ENCODE results near the gene LMTK3. TPM values are rescaled to one million over a fixed set of nuclear protein-coding genes. Genes with fewer than 3 reads are reported as not detected.

Gene LMTK3
- total and polyA plus RNA-seq, 9 of the 15 experiments (the other 6 are each of a cell fraction or from before 2014, with no cell fraction given) = 0.35 to 12.3 (median 2.0) TPM; not detected in 2

- Histone ChIP-seq H3K4me3 (no peak overlapping the region), H3K27ac (ENCODE audit: extremely low read depth, low read depth, low read length) (no peak overlapping the region), H3K9me3 (replicated peaks; ENCODE audit: control insufficient read depth, insufficient read depth, low read depth, low read length) (no peaks in the 10 kb centered on the region), H3K79me2 (ENCODE audit: control insufficient read depth, insufficient read depth, low read length) (peaks cover 16% of the 10 kb centered on the region), H3K9ac (ENCODE audit: insufficient read depth in 1 of 2, low read depth in 2 of 2, low read length in 2 of 2) (no peak overlapping the region; a peak in 1 of 4 replicates), H3K4me2 (ENCODE audit: insufficient read depth, low read length) (no peak overlapping the region), H4K20me1 (replicated peaks; ENCODE audit: control insufficient read depth, insufficient read depth, low read length) (peaks cover 16% of the 10 kb centered on the region), H3K36me3 (ENCODE audit: control insufficient read depth, insufficient read depth, low read length) (peaks cover 78% of the 10 kb centered on the region), H3K4me1 (replicated peaks in 1 of 2; ENCODE audit: control insufficient read depth in 2 of 2, insufficient read depth in 2 of 2, low read length in 2 of 2) (peaks cover 3 to 19% of the 10 kb centered on the region in 2 experiments; a peak in 4 of 5 replicates), H2AFZ (ENCODE audit: low read depth, low read length) (no peak overlapping the region), H3K9me1 (ENCODE audit: control insufficient read depth, insufficient read depth, low read length) (peaks cover 3% of the 10 kb centered on the region), H3K27me3 (ENCODE audit: control insufficient read depth in 2 of 2, insufficient read depth in 2 of 2, low read length in 2 of 2) (no peaks in the 10 kb centered on the region)
- 87% methylated on average over 14 of the region's 14 CpGs for WGBS (ENCODE audit: insufficient coverage, low coverage, missing lambda C conversion rate)
- CTCF ChIA-PET (ENCODE audit: low intra/inter-chr PET ratio) = no interaction called here
- ATAC-seq (no peak), FAIRE-seq (peak; percentile 51), DNase-seq (ENCODE audit: extremely low read depth in 1 of 4, low spot score in 3 of 4) (no peak)
- intact Hi-C loops (cut with micrococcal nuclease) (no loop called here), in situ Hi-C loops (cut with MboI) (no loop called here)
- no TSS peak for BruUV-seq (replicated peaks)
- POLR2A ChIA-PET = interaction anchor here (0.6 to 1.3 kb wide), 3 partner anchors 8 to 16 kb away, joined by 3 to 5 read pairs (median 3); no protein-coding TSS in a partner anchor
- TF ChIP-seq ZNF140 (CRISPR knock-in tag; IDR thresholded peaks at IDR 0.05) (no peak), POU5F1 (IDR thresholded peaks at IDR 0.05; ENCODE audit: borderline replicate concordance, low read depth, low read length, partially characterized antibody) (no peak), ZNF282 (CRISPR knock-in tag; IDR thresholded peaks at IDR 0.05) (no peak), BHLHE40 (IDR thresholded peaks at IDR 0.05; ENCODE audit: low read length) (no peak), ZBTB26 (CRISPR knock-in tag; IDR thresholded peaks at IDR 0.05) (no peak), MIER1 (IDR thresholded peaks at IDR 0.05; ENCODE audit: low read depth) (no peak), BCL6 (CRISPR knock-in tag; IDR thresholded peaks at IDR 0.05) (no peak), ZNF445 (CRISPR knock-in tag; IDR thresholded peaks at IDR 0.05; ENCODE audit: low read depth) (no peak), POLR2AphosphoS5 (IDR thresholded peaks at IDR 0.05; ENCODE audit: control insufficient read depth, insufficient read depth, low read depth, low read length) (peak; percentile 16; the same call in 1 of the 2 replicates), XRCC4 (IDR thresholded peaks at IDR 0.05; ENCODE audit: extremely low read depth, insufficient read depth, insufficient read length) (no peak), ATF3 (IDR thresholded peaks at IDR 0.05) (no peak), ATF3 (CRISPR knock-in tag; conservative IDR thresholded peaks at IDR 0.05) (no peak), RCOR1 (IDR thresholded peaks at IDR 0.05; ENCODE audit: borderline replicate concordance in 1 of 2, low read depth in 2 of 2, low read length in 2 of 2) (no peak), RAD51 (IDR thresholded peaks at IDR 0.05; ENCODE audit: borderline replicate concordance, low read depth) (peak; percentile 31; the same call in 1 of the 2 replicates), MBD2 (IDR thresholded peaks at IDR 0.05; ENCODE audit: borderline replicate concordance, low read depth) (no peak), C11orf30 (IDR thresholded peaks at IDR 0.05; ENCODE audit: low read depth) (no peak), MED1 (CRISPR knock-in tag; IDR thresholded peaks at IDR 0.05; ENCODE audit: borderline replicate concordance) (no peak)
- TF ChIP-seq, protein P1, sequence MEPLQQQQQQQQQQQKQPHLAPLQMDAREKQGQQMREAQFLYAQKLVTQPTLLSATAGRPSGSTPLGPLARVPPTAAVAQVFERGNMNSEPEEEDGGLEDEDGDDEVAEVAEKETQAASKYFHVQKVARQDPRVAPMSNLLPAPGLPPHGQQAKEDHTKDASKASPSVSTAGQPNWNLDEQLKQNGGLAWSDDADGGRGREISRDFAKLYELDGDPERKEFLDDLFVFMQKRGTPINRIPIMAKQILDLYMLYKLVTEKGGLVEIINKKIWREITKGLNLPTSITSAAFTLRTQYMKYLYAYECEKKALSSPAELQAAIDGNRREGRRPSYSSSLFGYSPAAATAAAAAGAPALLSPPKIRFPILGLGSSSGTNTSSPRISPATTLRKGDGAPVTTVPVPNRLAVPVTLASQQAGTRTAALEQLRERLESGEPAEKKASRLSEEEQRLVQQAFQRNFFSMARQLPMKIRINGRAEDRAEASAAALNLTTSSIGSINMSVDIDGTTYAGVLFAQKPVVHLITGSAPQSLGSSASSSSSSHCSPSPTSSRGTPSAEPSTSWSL (CRISPR knock-in tag; IDR thresholded peaks at IDR 0.05; ENCODE audit: borderline replicate concordance) = no peak
Measured at GRCh38 chr19:48473161-48473966, 38.3 kb downstream of the LMTK3 start.
